ENCODE results near the gene ABL1.

Gene ABL1

DNA sequence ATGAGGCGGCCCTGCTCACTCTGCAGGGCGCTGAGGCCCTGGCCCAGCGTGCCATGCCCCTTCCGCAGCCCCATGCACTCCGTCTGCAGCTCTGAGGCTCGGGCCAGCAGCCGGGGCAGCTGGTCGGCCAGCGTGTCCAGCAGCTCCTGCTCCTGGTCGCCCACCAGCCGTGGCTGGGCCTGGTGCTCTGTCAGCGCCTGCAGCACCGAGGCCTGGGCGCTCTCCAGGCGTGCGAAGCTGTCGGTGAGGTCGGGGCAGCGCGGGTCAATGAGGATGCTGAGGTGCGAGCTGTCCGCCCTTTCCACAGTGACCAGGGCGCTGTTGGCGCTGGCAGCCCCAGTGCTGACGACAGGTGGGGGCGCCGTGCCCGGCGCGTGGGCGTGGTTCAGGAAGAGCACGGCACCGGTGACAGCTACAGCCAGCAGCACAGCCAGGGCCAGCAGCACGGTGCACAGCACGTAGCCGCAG, 94.6 kb downstream of the ABL1 start:
- in situ Hi-C loops (cut with MboI; ENCODE audit: low sequenced_read_pairs) = no loop called here

DNA sequence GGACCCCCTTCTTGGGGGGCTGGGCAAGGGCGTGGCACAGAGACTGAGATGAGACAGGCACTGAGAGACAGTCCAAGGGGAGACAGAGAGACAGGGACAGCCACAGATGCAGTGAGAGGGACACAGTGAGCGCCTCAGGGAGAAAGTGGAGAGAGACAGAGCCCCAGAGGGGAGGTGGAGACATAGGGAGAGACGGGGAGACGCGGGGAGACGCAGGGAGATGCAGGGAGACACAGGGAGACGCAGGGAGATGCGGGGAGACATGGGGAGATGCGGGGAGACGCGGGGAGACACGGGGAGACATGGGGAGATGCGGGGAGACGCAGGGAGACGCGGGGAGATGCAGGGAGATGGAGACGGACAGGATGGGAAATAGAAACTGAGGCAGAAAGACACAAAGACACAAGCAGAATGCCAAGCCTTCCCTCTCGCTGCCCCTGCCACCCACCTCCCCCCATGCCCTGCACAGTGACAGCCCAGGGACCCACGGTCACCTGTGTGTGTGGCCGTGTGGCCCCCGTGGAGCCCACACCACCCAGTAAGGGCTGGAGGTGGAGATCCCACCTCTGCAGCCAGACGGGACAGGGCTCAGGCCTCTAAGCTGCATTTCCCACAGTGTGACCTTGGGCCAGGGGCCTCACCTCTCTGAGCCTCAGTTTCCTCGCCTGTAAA, 95.2 kb downstream of the ABL1 start:
- in situ Hi-C loops (cut with MboI; ENCODE audit: low sequenced_read_pairs) = no loop called here

DNA sequence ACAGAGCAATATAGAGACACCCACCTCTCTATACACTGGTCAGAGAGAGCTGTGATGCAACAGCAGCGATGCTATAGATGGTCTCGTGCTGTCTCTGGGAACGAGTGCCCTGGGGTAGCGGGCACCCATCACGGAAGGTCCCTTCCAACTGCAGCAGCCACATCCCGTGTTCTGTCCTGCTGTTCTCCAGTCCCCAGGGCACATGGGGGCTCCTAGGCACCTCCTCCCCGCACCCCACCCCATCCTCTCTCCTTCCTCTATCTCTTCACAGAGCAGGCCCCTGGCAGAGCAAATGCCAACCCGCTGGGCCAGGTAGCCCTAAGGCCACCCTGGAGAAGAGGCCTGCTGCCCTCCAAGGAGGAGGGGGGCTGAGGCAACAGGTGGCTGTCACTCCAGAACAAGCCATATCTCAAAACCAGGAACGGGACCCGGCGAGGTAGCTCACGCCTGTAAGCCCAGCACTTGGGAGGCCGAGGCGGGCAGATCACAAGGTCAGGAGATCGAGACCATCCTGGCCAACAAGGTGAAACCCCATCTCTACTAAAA, 95.8 kb downstream of the ABL1 start:
- in situ Hi-C loops (cut with MboI; ENCODE audit: low sequenced_read_pairs) = no loop called here

DNA sequence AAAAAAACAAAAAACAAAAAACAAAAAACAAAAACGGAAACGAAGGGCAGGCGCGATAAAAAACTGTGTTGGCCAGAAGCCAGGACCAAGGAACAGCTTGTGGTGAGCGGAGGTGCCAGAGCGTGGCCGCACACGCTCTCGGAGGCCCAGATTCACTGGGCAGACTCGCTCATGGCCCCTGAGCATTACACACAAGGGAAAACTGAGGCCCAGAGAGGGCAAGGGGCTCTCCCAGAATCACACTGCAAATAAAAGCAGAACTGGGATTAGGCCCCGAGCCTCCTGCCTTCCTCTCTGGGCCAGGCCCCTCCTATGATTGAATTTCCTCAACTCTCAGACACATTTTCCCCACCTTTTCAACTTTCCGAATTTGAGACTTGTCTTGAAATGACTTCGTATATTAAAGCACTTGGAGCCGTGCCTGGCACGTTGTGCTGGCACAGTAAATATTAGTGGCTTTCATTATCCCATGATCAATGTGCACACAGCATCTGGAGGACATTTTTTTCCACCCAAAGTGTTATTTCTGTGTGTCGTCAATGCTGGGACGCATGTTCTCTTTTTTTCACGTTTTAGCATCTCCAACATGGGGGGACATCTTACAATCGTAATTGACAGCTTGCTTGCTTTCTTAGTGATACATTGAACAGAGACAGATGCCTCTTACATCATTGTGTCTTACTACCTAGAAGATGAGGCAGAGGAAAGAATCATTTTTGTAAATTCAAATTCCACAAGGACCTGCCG, 96.6 kb downstream of the ABL1 start:
- in situ Hi-C loops (cut with MboI; ENCODE audit: low sequenced_read_pairs) = no loop called here

DNA sequence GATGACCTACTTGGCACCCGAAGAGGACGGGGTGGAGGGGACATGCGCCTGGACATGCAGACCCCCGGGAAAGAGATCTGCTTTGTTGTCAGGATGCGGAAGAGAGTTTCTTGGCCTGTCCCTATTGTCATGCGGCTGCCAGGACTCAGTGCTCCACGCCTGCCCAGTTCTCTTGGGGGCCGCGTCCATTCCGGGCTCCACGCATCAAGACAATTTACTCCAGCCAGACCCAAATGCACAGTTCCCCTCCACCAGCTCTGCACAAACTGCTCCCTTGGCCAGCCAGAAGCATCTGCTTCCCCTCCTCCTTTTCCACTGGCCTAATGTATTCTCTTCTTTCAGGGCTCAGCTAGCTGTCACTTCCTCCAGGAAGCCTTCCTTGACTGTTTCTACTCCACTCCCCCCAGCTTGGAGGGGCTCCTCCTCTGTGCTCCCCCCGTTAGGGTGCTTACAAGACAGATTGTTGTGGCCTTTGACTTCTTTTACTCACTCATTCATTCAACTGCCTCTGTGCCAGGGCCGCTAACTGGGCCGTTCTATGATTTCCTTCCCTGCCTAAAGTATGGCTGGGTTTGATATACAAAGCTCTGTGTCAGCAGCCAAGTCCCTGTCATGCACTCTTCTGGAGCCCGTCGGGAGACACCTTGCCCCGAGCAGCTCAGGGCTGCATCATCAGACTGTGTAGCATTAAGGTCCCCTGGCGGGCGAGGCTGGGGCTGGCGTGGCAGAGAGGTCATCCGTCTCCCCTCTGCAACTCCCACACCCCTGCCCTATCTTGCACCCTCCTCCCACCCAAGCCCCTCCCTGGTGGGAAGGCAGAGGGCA, 97.4 kb downstream of the ABL1 start:
- in situ Hi-C loops (cut with MboI; ENCODE audit: low sequenced_read_pairs) = no loop called here

DNA sequence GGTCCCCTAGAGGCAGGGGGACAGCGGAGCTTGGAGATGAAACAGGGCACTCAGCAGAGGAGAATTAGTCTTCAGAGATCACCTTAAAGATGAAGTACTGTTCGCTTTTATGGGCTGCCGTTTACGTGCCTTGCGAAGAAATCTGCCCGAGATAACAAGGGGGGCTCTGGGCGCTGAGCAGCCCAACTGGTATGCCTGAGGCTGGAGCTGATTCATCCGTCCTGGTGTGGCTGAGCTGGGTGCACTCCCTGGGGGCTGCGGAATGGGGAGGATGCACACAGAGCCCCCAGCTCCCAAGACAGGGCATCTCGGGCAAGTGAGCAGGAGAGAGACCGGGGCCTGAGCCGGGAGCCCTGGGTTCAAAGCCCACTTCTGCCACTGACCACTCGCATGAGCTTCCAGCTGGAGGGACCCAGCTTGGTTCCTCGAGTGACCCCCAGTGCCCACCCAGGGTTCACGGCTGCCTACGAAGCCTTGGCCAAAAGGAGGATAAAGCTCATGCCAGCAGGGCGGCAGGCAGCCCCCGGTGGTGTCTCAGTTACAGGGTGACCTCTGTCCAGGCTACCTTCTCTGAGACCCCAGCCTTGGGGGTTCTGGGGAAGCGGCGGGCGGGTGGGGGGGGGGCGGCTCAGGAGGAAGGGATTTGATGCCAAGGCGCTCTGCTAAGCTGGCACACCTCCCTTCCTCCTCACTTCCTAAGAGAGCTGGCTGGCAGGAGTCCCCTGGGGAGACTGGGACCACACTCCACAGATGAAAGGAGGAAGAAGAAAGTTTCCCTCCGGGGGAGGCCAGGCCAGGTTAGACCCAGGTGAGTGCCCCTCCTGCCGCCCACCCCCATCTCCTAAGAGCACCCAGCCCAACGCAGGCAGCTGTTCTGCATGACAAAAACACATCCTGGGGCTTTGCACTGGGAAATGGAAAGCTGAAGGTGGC, 98.3 kb downstream of the ABL1 start:
- in situ Hi-C loops (cut with MboI; ENCODE audit: low sequenced_read_pairs) = no loop called here

DNA sequence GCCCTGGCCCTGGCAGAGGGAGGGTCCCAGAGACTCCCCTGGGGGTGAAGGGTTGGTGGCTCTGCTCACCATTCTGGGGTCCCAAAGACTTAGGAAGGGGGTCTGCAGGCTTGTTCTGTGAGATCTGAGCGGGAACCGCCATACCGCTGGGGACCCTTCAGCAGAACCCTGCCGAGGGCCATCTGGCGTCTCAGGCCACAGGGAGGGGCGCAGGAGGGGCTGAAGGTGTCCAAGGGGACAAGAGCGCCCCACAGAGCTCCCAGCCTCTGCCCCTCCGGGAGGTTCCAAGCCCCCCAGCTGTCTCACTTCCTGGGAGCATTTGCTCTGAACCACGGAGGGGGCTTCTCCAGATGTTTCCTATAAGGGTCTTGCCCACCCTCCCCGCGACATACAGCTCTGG, 99.2 kb downstream of the ABL1 start:
- in situ Hi-C loops (cut with MboI; ENCODE audit: low sequenced_read_pairs) = no loop called here

DNA sequence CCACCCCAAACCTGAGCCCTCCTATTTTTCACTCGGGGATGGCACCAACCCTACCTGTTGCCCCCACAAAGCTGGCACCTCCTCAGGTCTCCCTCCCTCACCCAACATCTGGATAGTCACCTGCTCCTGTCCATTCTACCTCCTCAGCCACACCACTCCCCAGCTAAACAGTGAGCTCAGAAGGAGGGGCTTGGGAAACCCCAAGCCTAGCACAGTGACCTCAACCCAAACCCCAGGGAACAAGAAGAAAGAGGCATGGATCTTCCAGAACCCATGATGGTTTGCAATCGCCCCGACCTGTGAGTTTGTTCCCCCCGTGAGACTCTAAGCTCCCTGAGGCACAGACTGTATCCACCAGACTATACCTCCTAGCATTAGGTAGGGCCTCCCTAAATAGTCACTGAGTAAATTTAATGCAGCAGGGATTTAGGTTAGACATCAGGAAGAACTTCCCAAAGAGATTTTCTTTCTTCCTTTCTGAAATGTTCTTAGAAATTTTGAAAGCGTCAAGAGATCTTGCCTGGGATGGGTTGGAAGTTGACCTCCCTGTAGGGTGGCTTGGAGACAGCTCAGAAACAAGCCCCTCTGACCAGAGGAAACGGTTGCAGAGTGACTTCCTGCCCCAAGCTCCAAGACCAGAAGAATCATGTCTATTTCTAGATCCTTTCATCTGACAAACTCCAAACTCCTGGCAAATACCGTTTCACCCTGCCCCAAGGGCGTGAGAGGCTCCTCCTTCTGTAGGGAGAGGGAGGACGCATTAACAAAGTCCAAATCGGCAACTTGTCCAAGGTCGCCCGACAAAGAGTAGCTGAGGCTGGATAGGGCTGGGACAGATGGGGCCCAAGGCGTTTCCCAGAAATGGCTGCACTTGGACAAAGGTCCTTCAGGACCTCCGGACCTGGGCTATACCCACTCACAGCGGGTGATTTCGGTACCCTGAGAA, 99.9 kb downstream of the ABL1 start:
- in situ Hi-C loops (cut with MboI; ENCODE audit: low sequenced_read_pairs) = no loop called here

DNA sequence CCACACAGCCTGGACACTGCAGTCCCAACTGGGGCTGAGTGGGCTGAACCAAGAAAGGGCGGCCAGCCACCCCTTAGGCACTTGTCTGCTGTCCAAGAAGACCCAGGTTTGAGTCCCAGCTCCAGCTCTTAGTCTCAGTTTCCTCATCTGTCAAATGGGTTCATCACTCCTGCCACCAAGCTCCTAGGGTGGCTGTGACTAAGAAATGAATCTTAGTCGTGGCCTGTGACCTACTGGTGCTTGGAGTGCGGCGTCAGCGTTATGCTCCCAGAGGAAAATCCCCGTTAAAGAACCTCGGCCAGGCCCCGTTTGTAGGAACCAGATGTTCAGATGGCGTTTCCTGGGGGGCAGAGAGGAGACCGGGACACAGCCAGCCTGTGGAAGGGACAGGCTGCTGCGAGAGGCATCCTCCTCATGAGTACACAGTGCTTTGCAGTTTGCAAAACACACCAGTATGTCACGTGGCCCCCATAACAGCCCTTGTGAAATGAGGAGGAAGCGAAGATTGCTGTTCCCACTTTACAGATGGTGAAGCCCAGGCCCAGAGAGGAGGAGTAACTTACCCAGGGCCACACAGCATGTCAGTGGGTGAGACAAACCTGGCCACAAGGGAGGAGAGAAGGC, 100.7 kb downstream of the ABL1 start:
- in situ Hi-C loops (cut with MboI; ENCODE audit: low sequenced_read_pairs) = no loop called here

DNA sequence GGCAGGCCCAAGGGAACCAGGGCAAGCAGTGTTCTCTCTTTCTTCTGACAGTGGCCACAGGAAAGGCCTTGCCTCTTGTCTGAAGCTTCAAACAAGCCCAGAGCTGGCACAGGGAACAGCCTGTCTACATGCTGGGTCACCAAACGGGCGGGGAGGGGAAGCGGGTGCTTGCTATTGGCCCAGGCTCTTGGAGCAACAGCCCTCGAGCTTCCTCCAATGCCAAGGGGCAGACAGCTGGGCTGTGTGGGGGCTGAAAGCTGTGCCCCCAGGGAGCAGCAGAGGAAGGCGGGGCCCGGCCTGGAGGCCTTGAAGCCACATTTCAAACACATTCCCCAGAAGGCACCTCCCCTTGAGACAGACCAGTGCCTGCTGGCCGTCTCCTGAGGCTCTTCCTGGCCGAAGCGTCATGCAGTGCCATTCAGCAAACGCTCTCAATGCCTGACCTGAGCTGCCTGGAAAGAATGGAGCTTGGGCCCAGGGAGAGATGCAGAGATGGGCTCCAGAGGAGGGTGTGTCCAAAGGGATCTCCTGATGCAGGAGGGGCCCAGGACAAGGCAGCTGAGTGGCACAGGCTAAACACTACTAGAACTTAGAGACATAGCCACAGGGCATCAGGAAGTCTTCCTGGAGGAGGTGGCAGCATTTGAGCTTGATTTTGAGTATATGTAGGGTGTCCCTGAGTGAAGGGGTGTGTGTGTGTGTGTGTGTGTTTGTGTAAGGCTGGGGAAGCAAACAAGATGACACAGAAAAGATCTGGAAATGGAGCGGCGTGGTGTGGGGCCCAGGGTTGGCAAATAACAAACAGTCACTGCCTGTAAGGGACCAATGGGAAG, 101.4 kb downstream of the ABL1 start:
- in situ Hi-C loops (cut with MboI; ENCODE audit: low sequenced_read_pairs) = no loop called here

All from hTERT RPE-1 (cell line).